ENCODE results near the gene TDRKH.

GRCh38 chr1:151777317-151777716 lies 13.0 kb downstream of the TDRKH start:
- TF ChIP-seq CTCF (IDR thresholded peaks at IDR 0.05) (no peak), POLR2AphosphoS5 (IDR thresholded peaks at IDR 0.05) (no peak), POLR2A (IDR thresholded peaks at IDR 0.05) (no peak), EP300 (IDR thresholded peaks at IDR 0.05) (no peak)
